Measurements from ENCODE around the gene ARL4C. TPM values are rescaled to one million over a fixed set of nuclear protein-coding genes. Genes with fewer than 3 reads are reported as not detected.

Gene ARL4C
- total and polyA plus RNA-seq, 5 donors: 1.2 to 5.8 (median 3.5) TPM

- no peak overlapping the region for H3K4me3 ChIP-seq (ENCODE audit: low read length)
- intact Hi-C loops (cut with DNase I): no loop called here
- H3K9me3 ChIP-seq (ENCODE audit: control insufficient read depth, low read length): peaks cover 2% of the 10 kb centered on the region
- DNase-seq: no peak
- WGBS: 95% methylated on average over 4 of the region's 4 CpGs
- no peak for ATAC-seq
- no peaks in the 10 kb centered on the region for H3K4me1 ChIP-seq (ENCODE audit: control insufficient read depth, insufficient read depth, low read length)
- H3K27me3 ChIP-seq (ENCODE audit: control insufficient read depth, insufficient read depth): no peaks in the 10 kb centered on the region
- H3K27ac ChIP-seq (ENCODE audit: low read length): no peak overlapping the region
Measured at GRCh38 chr2:234444242-234444730, 52.6 kb downstream of the ARL4C start.
